ENCODE measurements around the gene ARL5A.

GRCh38 chr2:151861174-151861573 is 33.0 kb upstream of the ARL5A start:
- TF ChIP-seq EP300 (IDR thresholded peaks at IDR 0.05; ENCODE audit: borderline replicate concordance) (no peak), REST (IDR thresholded peaks at IDR 0.05; ENCODE audit: low read depth) (no peak), TCF12 (IDR thresholded peaks at IDR 0.05; ENCODE audit: low read depth) (no peak), NFIC (IDR thresholded peaks at IDR 0.05) (no peak), TAF1 (IDR thresholded peaks at IDR 0.05; ENCODE audit: low read depth) (no peak), CREB1 (IDR thresholded peaks at IDR 0.05; ENCODE audit: low read depth) (no peak), RAD21 (IDR thresholded peaks at IDR 0.05; ENCODE audit: low read depth) (no peak), USF1 (IDR thresholded peaks at IDR 0.05) (no peak), YY1 (IDR thresholded peaks at IDR 0.05; ENCODE audit: low read depth) (no peak), FOXM1 (IDR thresholded peaks at IDR 0.05; ENCODE audit: borderline replicate concordance, low read depth) (no peak)
